KMS-11 (cell line): ENCODE results near the gene FSIP1.

Experiments used
- H2AFZ ChIP-seq: fragments of 200-600 bp; sonication (generic); 2 replicates; pipeline ENCODE4 v1.6.1; 2016; ENCODE audit warnings: antibody characterized with exemption, mixed run types, low read depth
- H3K27ac ChIP-seq: fragments of 200-600 bp; sonication (generic); 2 replicates; pipeline ENCODE4 v1.6.1; 2016; ENCODE audit warnings: mild to moderate bottlenecking, mixed run types
- H3K27me3 ChIP-seq: fragments of 200-600 bp; sonication (generic); 2 replicates; pipeline ENCODE4 v1.6.1; 2017; ENCODE audit warnings: mild to moderate bottlenecking, low read depth, mixed run types, moderate library complexity; ENCODE audit not compliant: insufficient read depth
- H3K36me3 ChIP-seq: fragments of 200-600 bp; sonication (generic); 2 replicates; pipeline ENCODE4 v1.6.1; 2017; ENCODE audit warnings: mild to moderate bottlenecking, mixed run types; ENCODE audit not compliant: insufficient read depth
- H3K4me1 ChIP-seq: fragments of 200-600 bp; sonication (generic); 2 replicates; pipeline ENCODE4 v1.6.1; 2016; ENCODE audit warnings: mild to moderate bottlenecking, low read depth, mixed run types; ENCODE audit not compliant: poor library complexity, severe bottlenecking
- H3K4me2 ChIP-seq: fragments of 200-600 bp; sonication (generic); 2 replicates; pipeline ENCODE4 v1.7.0; 2016; ENCODE audit warnings: mild to moderate bottlenecking, mixed run types
- H3K4me3 ChIP-seq: fragments of 200-600 bp; sonication (generic); IDR thresholded peaks from 2 replicates; pipeline ENCODE4 v1.6.1; 2017; ENCODE audit warnings: low read depth, low read length, mixed read lengths; ENCODE audit not compliant: insufficient read depth
- H3K79me2 ChIP-seq: fragments of 200-600 bp; sonication (generic); 2 replicates; pipeline ENCODE4 v1.6.1; 2016; ENCODE audit warnings: low read depth, mixed run types; ENCODE audit not compliant: insufficient read depth
- H3K9ac ChIP-seq: fragments of 200-600 bp; sonication (generic); 2 replicates; pipeline ENCODE4 v1.6.1; 2016; ENCODE audit warnings: mild to moderate bottlenecking, mixed run types
- H4K20me1 ChIP-seq: fragments of 200-600 bp; sonication (generic); 2 replicates; pipeline ENCODE4 v1.6.1; 2016; ENCODE audit warnings: mild to moderate bottlenecking, mixed run types; ENCODE audit not compliant: insufficient read depth
- TF ChIP-seq, protein P1 (sequence below): fragments of 200-600 bp; sonication (generic); conservative IDR thresholded peaks from 2 replicates; pipeline ENCODE4 v1.6.1; 2017; ENCODE audit warnings: low read depth, mild to moderate bottlenecking, antibody characterized with exemption, low read length, moderate library complexity, mixed read lengths

Gene FSIP1

DNA sequence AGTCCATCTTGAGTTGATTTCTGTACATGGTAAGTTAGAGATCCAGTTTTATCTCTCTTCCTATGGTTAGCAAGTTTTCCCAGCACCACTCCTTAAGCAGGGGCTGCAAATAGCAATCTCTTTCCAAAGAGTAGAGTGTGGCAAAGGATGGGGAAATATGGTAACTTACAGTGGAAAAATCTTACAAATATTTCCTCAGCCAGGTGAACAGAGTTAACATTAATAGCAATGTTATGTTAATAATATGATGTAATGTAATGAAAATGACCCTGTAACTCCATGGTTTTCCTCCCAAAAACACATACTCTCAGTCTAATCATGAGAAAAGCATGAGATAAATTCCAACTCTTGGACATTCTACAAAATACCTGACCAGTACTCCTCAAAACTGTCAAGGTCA, 30.4 kb downstream of the FSIP1 start:
- H3K4me3 ChIP-seq, result no peak overlapping the region
- no peaks in the 10 kb centered on the region for H4K20me1 ChIP-seq
- no peak overlapping the region for H3K4me2 ChIP-seq
- H2AFZ ChIP-seq, result no peak overlapping the region
- H3K36me3 ChIP-seq, result no peaks in the 10 kb centered on the region
- TF ChIP-seq, protein P1, sequence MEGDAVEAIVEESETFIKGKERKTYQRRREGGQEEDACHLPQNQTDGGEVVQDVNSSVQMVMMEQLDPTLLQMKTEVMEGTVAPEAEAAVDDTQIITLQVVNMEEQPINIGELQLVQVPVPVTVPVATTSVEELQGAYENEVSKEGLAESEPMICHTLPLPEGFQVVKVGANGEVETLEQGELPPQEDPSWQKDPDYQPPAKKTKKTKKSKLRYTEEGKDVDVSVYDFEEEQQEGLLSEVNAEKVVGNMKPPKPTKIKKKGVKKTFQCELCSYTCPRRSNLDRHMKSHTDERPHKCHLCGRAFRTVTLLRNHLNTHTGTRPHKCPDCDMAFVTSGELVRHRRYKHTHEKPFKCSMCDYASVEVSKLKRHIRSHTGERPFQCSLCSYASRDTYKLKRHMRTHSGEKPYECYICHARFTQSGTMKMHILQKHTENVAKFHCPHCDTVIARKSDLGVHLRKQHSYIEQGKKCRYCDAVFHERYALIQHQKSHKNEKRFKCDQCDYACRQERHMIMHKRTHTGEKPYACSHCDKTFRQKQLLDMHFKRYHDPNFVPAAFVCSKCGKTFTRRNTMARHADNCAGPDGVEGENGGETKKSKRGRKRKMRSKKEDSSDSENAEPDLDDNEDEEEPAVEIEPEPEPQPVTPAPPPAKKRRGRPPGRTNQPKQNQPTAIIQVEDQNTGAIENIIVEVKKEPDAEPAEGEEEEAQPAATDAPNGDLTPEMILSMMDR, result no peak
- H3K27me3 ChIP-seq, result no peaks in the 10 kb centered on the region
- H3K27ac ChIP-seq, result no peak overlapping the region
- no peaks in the 10 kb centered on the region for H3K4me1 ChIP-seq
- H3K79me2 ChIP-seq, result no peaks in the 10 kb centered on the region
- H3K9ac ChIP-seq, result no peak overlapping the region

DNA sequence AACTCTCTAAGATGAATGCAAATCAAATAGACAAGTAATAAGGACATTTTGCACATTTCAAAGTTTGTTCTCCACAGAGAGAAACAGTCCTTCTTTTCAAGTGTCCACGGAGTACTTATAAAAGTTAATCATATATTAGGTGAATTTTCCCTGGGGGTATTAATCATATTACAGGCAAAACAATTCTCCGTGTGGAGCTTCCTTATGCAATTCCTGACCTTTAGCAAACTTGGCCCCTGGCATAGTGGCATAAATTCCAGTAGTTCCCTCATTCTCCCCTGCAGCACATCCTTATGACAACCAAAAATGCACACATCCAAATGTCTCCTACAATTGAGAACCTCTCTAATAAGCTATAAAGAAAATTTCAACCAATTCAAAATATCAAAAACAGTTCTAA, 34.4 kb downstream of the FSIP1 start:
- Histone ChIP-seq H3K9ac (no peak overlapping the region), H3K27ac (no peak overlapping the region), H2AFZ (no peak overlapping the region), H3K27me3 (no peaks in the 10 kb centered on the region), H4K20me1 (no peaks in the 10 kb centered on the region), H3K79me2 (no peaks in the 10 kb centered on the region), H3K4me1 (no peaks in the 10 kb centered on the region), H3K36me3 (no peaks in the 10 kb centered on the region), H3K4me3 (no peak overlapping the region), H3K4me2 (no peak overlapping the region)
- TF ChIP-seq, protein P1, result no peak

DNA sequence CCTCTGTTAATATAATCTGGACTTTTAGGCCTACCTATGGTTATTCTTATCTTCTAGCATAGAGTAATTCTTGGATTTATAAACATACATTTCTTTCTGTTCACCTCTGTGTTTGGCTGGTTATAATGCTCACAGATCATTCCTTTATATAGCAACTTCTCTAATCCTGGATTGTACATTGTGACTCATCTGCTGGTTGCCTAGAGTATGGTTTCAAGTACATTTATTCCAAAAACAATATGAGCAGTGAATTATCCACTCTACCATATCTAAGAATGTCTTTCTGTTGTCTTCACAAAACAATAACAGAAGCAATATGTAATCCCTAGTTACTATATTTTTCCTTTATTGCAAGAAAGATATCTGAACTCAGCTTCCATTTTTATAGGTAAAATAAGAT, 35.3 kb downstream of the FSIP1 start:
- no peak overlapping the region for H3K27ac ChIP-seq

DNA sequence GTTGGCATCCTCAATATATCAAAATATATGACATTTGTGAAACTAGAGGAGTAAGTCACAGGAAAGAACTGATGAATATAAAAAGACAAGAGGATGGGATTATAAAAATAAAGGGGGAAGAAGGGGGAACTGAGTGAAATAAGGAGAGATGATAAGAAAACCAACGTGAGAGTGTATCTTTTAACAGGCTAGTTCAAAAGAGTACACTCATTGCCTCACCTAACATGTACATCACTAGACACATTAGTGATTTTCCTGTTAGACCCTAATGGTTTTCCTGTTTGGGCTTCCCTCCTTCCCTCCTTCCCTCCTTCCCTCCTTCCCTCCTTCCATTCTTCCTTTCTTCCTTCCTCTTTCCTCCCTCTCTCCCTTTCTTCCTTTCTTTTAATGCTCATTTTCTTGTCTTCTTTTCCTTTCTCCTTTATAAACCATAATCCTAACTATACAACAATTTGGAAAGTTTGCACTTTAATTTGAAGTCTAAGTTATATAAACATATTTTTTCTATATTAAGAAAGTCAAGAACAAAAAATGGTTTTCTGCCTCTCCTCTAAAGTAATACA, 35.8 kb downstream of the FSIP1 start:
- Histone ChIP-seq H3K4me2 (no peak overlapping the region), H3K36me3 (no peaks in the 10 kb centered on the region)
- TF ChIP-seq, protein P1, result no peak

More for the DNA sequence above, 35.3 kb downstream of the FSIP1 start:
- no peaks in the 10 kb centered on the region for H3K27me3 ChIP-seq
- no peak overlapping the region for H3K4me2 ChIP-seq
- no peaks in the 10 kb centered on the region for H3K4me1 ChIP-seq
- no peaks in the 10 kb centered on the region for H4K20me1 ChIP-seq
- H3K36me3 ChIP-seq, result no peaks in the 10 kb centered on the region
- no peak overlapping the region for H2AFZ ChIP-seq
- no peak overlapping the region for H3K9ac ChIP-seq
- H3K79me2 ChIP-seq, result no peaks in the 10 kb centered on the region
- no peak overlapping the region for H3K4me3 ChIP-seq
- TF ChIP-seq, protein P1, result no peak

More for the DNA sequence above, 35.8 kb downstream of the FSIP1 start:
- H3K4me1 ChIP-seq, result no peaks in the 10 kb centered on the region
- no peak overlapping the region for H2AFZ ChIP-seq
- H4K20me1 ChIP-seq, result no peaks in the 10 kb centered on the region
- no peaks in the 10 kb centered on the region for H3K27me3 ChIP-seq
- no peaks in the 10 kb centered on the region for H3K79me2 ChIP-seq
- H3K9ac ChIP-seq, result no peak overlapping the region
- H3K4me3 ChIP-seq, result no peak overlapping the region
- no peak overlapping the region for H3K27ac ChIP-seq
